Measurements from ENCODE around the gene RAMP2.

DNA sequence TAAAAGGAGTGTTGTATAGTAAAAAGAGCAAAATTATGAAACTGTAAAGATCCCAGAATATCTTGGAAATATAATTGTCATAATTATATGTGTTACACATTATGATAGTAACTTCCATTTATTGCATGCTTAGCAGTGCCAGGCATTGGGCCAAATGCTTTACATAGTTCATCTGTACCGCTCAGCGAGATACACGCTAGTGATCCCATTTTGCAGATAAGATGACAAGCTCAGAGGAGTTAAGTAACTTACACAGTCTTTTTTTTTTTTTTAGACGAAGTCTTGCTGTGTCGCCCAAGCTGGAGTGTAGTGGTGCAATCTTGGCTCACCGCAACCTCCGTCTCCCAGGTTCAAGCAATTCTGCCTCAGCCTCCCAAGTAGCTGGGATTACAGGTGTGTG, 9.4 kb upstream of the RAMP2 start:
- TF ChIP-seq EZH2 (IDR thresholded peaks at IDR 0.05; ENCODE audit: insufficient read depth, poor library complexity, severe bottlenecking) = no peak
- TF ChIP-seq EZH2phosphoT487 (IDR thresholded peaks at IDR 0.05; ENCODE audit: insufficient read depth, low read depth) = no peak
